ENCODE results near the gene ABCA2. TPM values are rescaled to one million over a fixed set of nuclear protein-coding genes. Genes with fewer than 3 reads are reported as not detected.

ABCA2 gene
- total RNA-seq, 3 donors from 2014 or later: 17.0 to 30.6 (median 18.9) TPM

DNA sequence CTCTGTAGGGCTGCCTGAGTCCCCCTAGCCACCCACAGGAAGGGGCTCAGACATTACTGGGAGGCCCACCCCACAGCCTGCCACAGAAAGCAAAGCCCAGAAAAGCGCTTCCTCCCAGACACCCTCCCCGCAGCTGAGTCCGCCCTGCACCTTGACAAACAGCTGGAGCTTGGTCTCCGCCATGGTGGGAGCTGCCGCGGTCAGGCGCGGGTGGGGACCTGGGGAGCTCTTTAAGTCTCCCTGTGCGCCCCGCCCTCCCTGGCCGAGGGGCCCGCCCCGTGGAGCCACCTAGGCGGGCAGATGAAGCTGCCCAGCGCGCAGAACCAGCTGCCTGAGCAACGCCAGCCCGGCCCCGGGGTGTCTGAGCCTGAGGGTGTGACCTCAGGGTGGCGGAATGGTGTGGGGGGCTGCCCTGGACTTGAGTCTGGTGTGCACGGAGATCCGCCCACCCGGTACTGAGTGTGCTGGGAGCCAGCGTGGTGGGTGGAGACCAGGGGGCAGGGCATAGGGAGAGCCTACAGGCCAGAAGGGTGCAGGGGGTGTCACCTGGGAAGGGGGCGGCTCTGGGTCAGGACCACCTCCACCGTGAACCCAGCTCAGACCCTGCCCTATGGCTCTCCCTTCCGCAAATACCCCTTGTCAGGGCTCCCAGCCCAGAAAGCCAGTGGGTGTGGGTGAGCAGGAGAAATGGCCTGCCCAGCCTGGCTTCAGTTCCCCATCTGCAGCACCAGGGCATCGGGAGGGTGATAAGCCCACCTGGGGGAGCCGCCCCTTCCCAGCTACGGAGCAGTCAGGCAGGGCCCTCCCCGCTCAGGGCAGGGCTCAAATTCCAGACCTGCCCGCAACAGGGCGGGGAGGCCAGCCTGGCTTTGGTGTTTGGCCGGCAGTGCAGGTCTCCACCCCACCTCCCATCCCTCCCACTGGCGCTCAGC, 31.4 kb downstream of the ABCA2 start, which contains the start of gene CLIC3:
Gene CLIC3 (minus strand): TSS at position 208 of the 932 bp plus-strand sequence. CDS start 25 bp downstream, at position 183.
- peaks cover 7 to 27% of the 10 kb centered on the region in 2 donors for H3K4me1 ChIP-seq
- intact Hi-C loops (cut with DNase I; ENCODE audit: low total_unique reads): no loop called here
- no peaks in the 10 kb centered on the region for H3K27me3 ChIP-seq
- H3K4me3 ChIP-seq: peak within 1 kb of the TSS; percentile 0 to 62 (median 47)
- H3K27ac ChIP-seq: peak within 1 kb of the TSS; percentile 29 to 35
- TF ChIP-seq, protein P1, sequence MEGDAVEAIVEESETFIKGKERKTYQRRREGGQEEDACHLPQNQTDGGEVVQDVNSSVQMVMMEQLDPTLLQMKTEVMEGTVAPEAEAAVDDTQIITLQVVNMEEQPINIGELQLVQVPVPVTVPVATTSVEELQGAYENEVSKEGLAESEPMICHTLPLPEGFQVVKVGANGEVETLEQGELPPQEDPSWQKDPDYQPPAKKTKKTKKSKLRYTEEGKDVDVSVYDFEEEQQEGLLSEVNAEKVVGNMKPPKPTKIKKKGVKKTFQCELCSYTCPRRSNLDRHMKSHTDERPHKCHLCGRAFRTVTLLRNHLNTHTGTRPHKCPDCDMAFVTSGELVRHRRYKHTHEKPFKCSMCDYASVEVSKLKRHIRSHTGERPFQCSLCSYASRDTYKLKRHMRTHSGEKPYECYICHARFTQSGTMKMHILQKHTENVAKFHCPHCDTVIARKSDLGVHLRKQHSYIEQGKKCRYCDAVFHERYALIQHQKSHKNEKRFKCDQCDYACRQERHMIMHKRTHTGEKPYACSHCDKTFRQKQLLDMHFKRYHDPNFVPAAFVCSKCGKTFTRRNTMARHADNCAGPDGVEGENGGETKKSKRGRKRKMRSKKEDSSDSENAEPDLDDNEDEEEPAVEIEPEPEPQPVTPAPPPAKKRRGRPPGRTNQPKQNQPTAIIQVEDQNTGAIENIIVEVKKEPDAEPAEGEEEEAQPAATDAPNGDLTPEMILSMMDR (IDR thresholded peaks at IDR 0.05): no peak
- TF ChIP-seq POLR2AphosphoS5 (IDR thresholded peaks at IDR 0.05): no peak
- no peak for TF ChIP-seq POLR2A (IDR thresholded peaks at IDR 0.05)
- no peaks in the 10 kb centered on the region for H3K9me3 ChIP-seq
- no peaks in the 10 kb centered on the region for H3K36me3 ChIP-seq
- peak in 1 of 2 donors; percentile 37 for DNase-seq (ENCODE audit: low spot score in 2 of 2)

DNA sequence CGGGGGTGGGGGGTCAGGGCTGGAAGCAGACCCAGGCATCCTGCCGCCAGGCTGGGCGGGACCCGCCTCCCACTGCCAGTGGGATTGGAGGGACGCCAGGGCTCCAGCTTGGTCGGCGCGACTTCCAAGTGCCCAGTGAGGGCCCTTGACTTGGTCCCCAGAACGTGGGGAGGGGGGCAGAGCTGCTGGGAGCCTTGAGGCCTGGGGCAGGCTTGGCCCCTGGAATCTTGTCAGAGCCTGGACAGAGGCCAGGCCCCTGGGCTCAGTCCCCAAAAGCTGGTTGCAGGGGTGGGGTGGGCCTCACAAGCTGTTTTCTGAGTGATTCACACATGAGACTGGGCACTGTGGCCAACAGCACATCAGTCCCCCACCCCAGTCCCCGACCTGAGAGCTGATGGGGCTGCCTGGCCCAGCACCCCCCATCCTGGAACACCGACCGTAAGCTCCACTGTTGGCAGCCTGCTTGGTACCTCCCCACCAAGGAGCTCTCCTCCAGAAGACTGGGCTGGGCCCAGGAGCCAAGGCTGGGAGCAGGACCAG, 32.2 kb downstream of the ABCA2 start:
- peak overlapping the region; percentile 0 to 62 (median 47) for H3K4me3 ChIP-seq
- no peak for DNase-seq (ENCODE audit: low spot score in 2 of 2)
- peaks cover 7 to 27% of the 10 kb centered on the region in 2 donors for H3K4me1 ChIP-seq
- H3K27ac ChIP-seq: peak overlapping the region; percentile 29 to 35
- intact Hi-C loops (cut with DNase I; ENCODE audit: low total_unique reads): no loop called here
- no peaks in the 10 kb centered on the region for H3K27me3 ChIP-seq
- H3K36me3 ChIP-seq: no peaks in the 10 kb centered on the region
- no peak for TF ChIP-seq POLR2AphosphoS5 (IDR thresholded peaks at IDR 0.05)
- TF ChIP-seq POLR2A (IDR thresholded peaks at IDR 0.05): no peak
- TF ChIP-seq, protein P1 (IDR thresholded peaks at IDR 0.05): no peak
- no peaks in the 10 kb centered on the region for H3K9me3 ChIP-seq

DNA sequence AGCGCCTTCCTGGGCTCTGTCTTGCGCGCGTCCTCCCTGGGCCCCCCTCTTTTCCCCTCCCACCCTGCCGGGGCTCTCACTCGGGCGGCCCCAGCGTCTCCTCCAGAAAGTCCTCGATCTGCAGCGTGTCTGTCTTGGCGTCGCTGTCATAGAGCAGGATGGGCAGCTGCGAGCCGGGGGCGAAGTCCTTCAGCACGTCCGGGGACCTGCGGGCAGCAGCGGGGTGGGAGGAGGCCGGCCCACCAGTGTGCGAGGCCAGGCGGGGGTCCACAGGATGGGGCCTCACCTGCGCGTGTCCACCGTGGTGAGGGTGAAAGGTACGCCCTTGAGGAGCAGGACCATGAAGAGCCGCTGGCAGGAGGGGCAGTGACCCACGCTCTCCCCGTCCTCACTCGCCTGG, 32.7 kb downstream of the ABCA2 start:
- no peaks in the 10 kb centered on the region for H3K36me3 ChIP-seq
- no peaks in the 10 kb centered on the region for H3K27me3 ChIP-seq
- TF ChIP-seq POLR2A (IDR thresholded peaks at IDR 0.05) (no peak), POLR2AphosphoS5 (IDR thresholded peaks at IDR 0.05) (no peak)
- TF ChIP-seq, protein P1 (IDR thresholded peaks at IDR 0.05): no peak
- no peaks in the 10 kb centered on the region for H3K9me3 ChIP-seq
- peaks cover 7 to 27% of the 10 kb centered on the region in 2 donors for H3K4me1 ChIP-seq
- H3K4me3 ChIP-seq: peak overlapping the region in 1 of 3 donors; percentile 62
- no peak overlapping the region for H3K27ac ChIP-seq
- no peak for DNase-seq (ENCODE audit: low spot score in 2 of 2)
- intact Hi-C loops (cut with DNase I; ENCODE audit: low total_unique reads): no loop called here

DNA sequence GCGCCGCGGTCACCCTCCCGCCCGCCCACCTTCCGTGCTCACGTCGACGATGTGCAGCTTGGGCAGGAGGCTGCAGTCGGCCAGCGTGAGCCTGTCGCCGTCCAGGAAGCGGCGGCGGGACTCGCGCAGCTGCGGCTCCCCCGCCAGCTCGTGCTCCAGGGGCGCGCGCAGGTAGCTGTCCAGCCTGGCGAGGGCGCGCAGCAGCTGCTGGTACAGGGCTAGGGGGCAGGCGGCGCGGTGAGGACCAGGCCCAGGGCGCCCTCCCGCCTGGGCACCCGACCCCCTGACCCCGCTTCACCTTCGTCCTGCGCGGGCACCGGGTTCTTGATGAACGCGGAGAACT, 33.2 kb downstream of the ABCA2 start:
- Histone ChIP-seq H3K4me3 (peak overlapping the region in 1 of 3 donors; percentile 62), H3K27ac (no peak overlapping the region), H3K36me3 (no peaks in the 10 kb centered on the region), H3K4me1 (peaks cover 7 to 27% of the 10 kb centered on the region in 2 donors), H3K9me3 (no peaks in the 10 kb centered on the region), H3K27me3 (no peaks in the 10 kb centered on the region)
- TF ChIP-seq, protein P1 (IDR thresholded peaks at IDR 0.05): no peak
- no peak for TF ChIP-seq POLR2AphosphoS5 (IDR thresholded peaks at IDR 0.05)
- TF ChIP-seq POLR2A (IDR thresholded peaks at IDR 0.05): no peak
- no peak for DNase-seq (ENCODE audit: low spot score in 2 of 2)
- intact Hi-C loops (cut with DNase I; ENCODE audit: low total_unique reads): no loop called here

Measured in breast epithelium (tissue), 4 donors.